CD4-positive, alpha-beta T cell (primary cell): ENCODE measurements around the gene SFXN3. TPM values are rescaled to one million over a fixed set of nuclear protein-coding genes. Genes with fewer than 3 reads are reported as not detected.

Source experiments
- ATAC-seq: fragments of 200-7000 bp; cut with Tn5 transposase; one replicate; pipeline ENCODE4 v1.10.0; 2022; ENCODE audit warnings: mild to moderate bottlenecking; ENCODE audit not compliant: poor library complexity
- CTCF ChIA-PET: fragments of 350-600 bp; sonication (Branson Sonifier 250); formaldehyde crosslinking; loops from one replicate; lab custom pipeline; 2021; ENCODE audit warnings: antibody characterized with exemption, inconsistent platforms; lab: Charles Lee
- POLR2A ChIA-PET: fragments of 350-600 bp; sonication (Branson Sonifier 250); formaldehyde crosslinking; loops from one replicate; lab custom pipeline; 2021; ENCODE audit warnings: antibody characterized with exemption, inconsistent platforms; lab: Charles Lee
- DNase-seq, 14 experiments: peaks; one replicate each; pipeline ENCODE4 v3.0.0-alpha.2; 2013 to 2020; ENCODE audit warnings: mixed read lengths in 2 of 14
- H3K27ac ChIP-seq, 2 donors: one replicate each; pipeline versions ENCODE4 v1.5.1 to v1.7.0; 2013; ENCODE audit warnings: low read length in 2 of 2, low read depth in 1 of 2, mild to moderate bottlenecking in 1 of 2
- H3K27me3 ChIP-seq, 2 experiments: 1 replicate in 1 of 2; 2 replicates in 1 of 2; pipeline versions ENCODE4 v1.6.1 to v1.7.0; 2013; ENCODE audit warnings: low read length in 2 of 2, control low read depth in 1 of 2, mild to moderate bottlenecking in 1 of 2, moderate library complexity in 1 of 2; ENCODE audit not compliant: insufficient read depth in 2 of 2, control insufficient read depth in 1 of 2
- H3K36me3 ChIP-seq: one replicate; pipeline ENCODE4 v1.6.1; 2013; ENCODE audit warnings: low read length, control low read depth; ENCODE audit not compliant: insufficient read depth
- H3K4me1 ChIP-seq: one replicate; pipeline ENCODE4 v1.6.1; 2013; ENCODE audit warnings: low read length, control low read depth; ENCODE audit not compliant: insufficient read depth
- H3K4me3 ChIP-seq: one replicate; pipeline ENCODE4 v1.5.1; 2013; ENCODE audit warnings: mild to moderate bottlenecking, low read length, moderate library complexity
- H3K9me3 ChIP-seq, 2 experiments: 1 replicate in 1 of 2; 2 replicates in 1 of 2; pipeline versions ENCODE4 v1.6.1 to v1.7.0; 2013; ENCODE audit warnings: low read length in 2 of 2, mild to moderate bottlenecking in 2 of 2, control low read depth in 1 of 2, moderate library complexity in 1 of 2; ENCODE audit not compliant: control insufficient read depth in 1 of 2, insufficient read depth in 1 of 2
- H3K27ac Mint-ChIP-seq: one replicate; pipeline ENCODE4 v1.8.0; 2020; ENCODE audit warnings: mixed read lengths
- H3K27me3 Mint-ChIP-seq: one replicate; pipeline ENCODE4 v1.8.0; 2021; ENCODE audit warnings: mixed read lengths
- H3K36me3 Mint-ChIP-seq: one replicate; pipeline ENCODE4 v1.8.0; 2021; ENCODE audit warnings: low read depth, mixed read lengths
- H3K4me1 Mint-ChIP-seq: one replicate; pipeline ENCODE4 v1.8.0; 2021; ENCODE audit warnings: low read depth, mixed read lengths
- H3K4me3 Mint-ChIP-seq: one replicate; pipeline ENCODE4 v1.8.0; 2020; ENCODE audit warnings: mild to moderate bottlenecking, mixed read lengths
- H3K9me3 Mint-ChIP-seq: one replicate; pipeline ENCODE4 v1.8.0; 2020; ENCODE audit warnings: mixed read lengths
- CTCF ChIP-seq: fragments of 200-600 bp; IDR thresholded peaks from one replicate; pipeline ENCODE4 v1.8.0; 2022; ENCODE audit warnings: antibody characterized with exemption, mild to moderate bottlenecking
- intact Hi-C, 2 experiments: fragments of 100-400 bp; cut with DNase I in 1 of 2; cut with micrococcal nuclease in 1 of 2; formaldehyde crosslinking; loops; one replicate each; pipeline versions ENCODE4 v1.15.1 to v1.9.0; 2023 to 2025; cut with DNase I, micrococcal nuclease
- total RNA-seq, 174 experiments: library from RNA in 2 of 174; stranded (reverse) in 2 of 174; gene quantifications; one replicate each; pipeline ENCODE4 v1.2.3 and lab custom pipeline; 2021 to 2026

Gene SFXN3
- total RNA-seq, 2 experiments from 2014 or later: 43.2 to 48.3 TPM

- no peak overlapping the region for H3K4me3 Mint-ChIP-seq
- H3K4me1 Mint-ChIP-seq: peaks cover 17% of the 10 kb centered on the region
- H3K4me1 ChIP-seq: peaks cover 27% of the 10 kb centered on the region
- H3K27me3 ChIP-seq: no peaks in the 10 kb centered on the region
- no peak for DNase-seq
- no peak for TF ChIP-seq CTCF
- H3K27me3 Mint-ChIP-seq: no peaks in the 10 kb centered on the region
- peaks cover 59% of the 10 kb centered on the region for H3K36me3 ChIP-seq
- H3K27ac ChIP-seq: no peak overlapping the region
- no peak for ATAC-seq
- H3K9me3 ChIP-seq: no peaks in the 10 kb centered on the region
- intact Hi-C loops: no loop called here
- ChIA-PET CTCF (interaction anchor here (1.4 kb wide), 1 partner anchor 14 kb away, joined by 4 read pairs; no protein-coding TSS in a partner anchor), POLR2A (no interaction called here)
- no peak overlapping the region for H3K4me3 ChIP-seq
- peaks cover 62% of the 10 kb centered on the region for H3K36me3 Mint-ChIP-seq
- no peak overlapping the region for H3K27ac Mint-ChIP-seq
- no peaks in the 10 kb centered on the region for H3K9me3 Mint-ChIP-seq
Observed at GRCh38 chr10:101035916-101036702, 5.1 kb downstream of the SFXN3 start.

- Histone ChIP-seq H3K9me3 (no peaks in the 10 kb centered on the region), H3K27ac (no peak overlapping the region), H3K27me3 (no peaks in the 10 kb centered on the region), H3K36me3 (peaks cover 59% of the 10 kb centered on the region), H3K4me1 (peaks cover 25% of the 10 kb centered on the region), H3K4me3 (no peak overlapping the region)
- intact Hi-C loops: no loop called here
- peaks cover 15% of the 10 kb centered on the region for H3K4me1 Mint-ChIP-seq
- no peak for TF ChIP-seq CTCF
- DNase-seq: no peak
- no peak overlapping the region for H3K27ac Mint-ChIP-seq
- no peaks in the 10 kb centered on the region for H3K27me3 Mint-ChIP-seq
- no peaks in the 10 kb centered on the region for H3K9me3 Mint-ChIP-seq
- peaks cover 58% of the 10 kb centered on the region for H3K36me3 Mint-ChIP-seq
- ATAC-seq: no peak
- ChIA-PET CTCF (no interaction called here), POLR2A (no interaction called here)
- H3K4me3 Mint-ChIP-seq: no peak overlapping the region
Observed at GRCh38 chr10:101036726-101037125, 5.7 kb downstream of the SFXN3 start.

- no peak overlapping the region for H3K27ac Mint-ChIP-seq
- POLR2A ChIA-PET: no interaction called here
- peaks cover 53% of the 10 kb centered on the region for H3K36me3 Mint-ChIP-seq
- no peaks in the 10 kb centered on the region for H3K27me3 ChIP-seq
- H3K4me3 Mint-ChIP-seq: no peak overlapping the region
- H3K4me1 Mint-ChIP-seq: peaks cover 24% of the 10 kb centered on the region
- no peak overlapping the region for H3K4me3 ChIP-seq
- no peak overlapping the region for H3K27ac ChIP-seq
- no peaks in the 10 kb centered on the region for H3K27me3 Mint-ChIP-seq
- no peaks in the 10 kb centered on the region for H3K9me3 ChIP-seq
- no peak for DNase-seq
- no peaks in the 10 kb centered on the region for H3K9me3 Mint-ChIP-seq
- intact Hi-C loops: no loop called here
- CTCF ChIA-PET: interaction anchor here (0.6 to 1.7 kb wide), 2 partner anchors 12 to 19 kb away, joined by 3 to 4 read pairs; no protein-coding TSS in a partner anchor
- TF ChIP-seq CTCF: no peak
- peaks cover 59% of the 10 kb centered on the region for H3K36me3 ChIP-seq
- ATAC-seq: no peak
- H3K4me1 ChIP-seq: peaks cover 24% of the 10 kb centered on the region
Observed at GRCh38 chr10:101038484-101038883, 7.5 kb downstream of the SFXN3 start.
